K562 (cell line): Measurements from ENCODE around the gene WDR64. TPM values are rescaled to one million over a fixed set of nuclear protein-coding genes. Genes with fewer than 3 reads are reported as not detected.

Experiments
- ATAC-seq: fragments of 200-7000 bp; cut with Tn5 transposase; 3 replicates; pipeline ENCODE4 v1.9.1; 2020; ENCODE audit warnings: moderate library complexity
- BruUV-seq: library from RNA; stranded (reverse); fragments of 400-500 nt; replicated peaks from 2 replicates; lab custom pipeline; 2021; lab: Mats Ljungman, UMichigan
- CTCF ChIA-PET: fragments of 300-600 bp; formaldehyde crosslinking; extraction: SDS; loops from one replicate; lab custom pipeline; 2021; ENCODE audit warnings: low intra/inter-chr PET ratio; lab: Yijun Ruan, JAX
- POLR2A ChIA-PET: fragments of 300-600, 350-650 bp; sonication (Branson Sonifier 250); formaldehyde crosslinking; extraction: SDS; loops from one replicate; lab custom pipeline; 2021; ENCODE audit warnings: antibody characterized with exemption, inconsistent platforms; lab: Yijun Ruan, JAX
- DNase-seq, 4 experiments: peaks; one replicate each; pipeline versions ENCODE4 v3.0.0 to v3.0.0-alpha.2; 2011 to 2018; ENCODE audit warnings: low spot score in 3 of 4, mixed read lengths in 3 of 4; ENCODE audit errors: extremely low read depth in 1 of 4
- FAIRE-seq: peaks from 2 replicates; lab custom pipeline; 2011; peaks lifted over from hg19 to GRCh38; lab: Jason Lieb, UNC
- H2AFZ ChIP-seq: 2 replicates; pipeline ENCODE4 v1.6.0; 2011; ENCODE audit warnings: low read depth, low read length, control low read depth, inconsistent platforms
- H3K27ac ChIP-seq: fragments of 200-600 bp; 3 replicates; pipeline ENCODE4 v1.8.0; 2011; ENCODE audit warnings: low read depth, mild to moderate bottlenecking, control low read depth, inconsistent platforms, low read length, moderate library complexity, mixed read lengths; ENCODE audit errors: extremely low read depth
- H3K27me3 ChIP-seq, 2 experiments: fragments of 300-600 bp in 1 of 2; 2 replicates in 1 of 2; 3 replicates in 1 of 2; pipeline versions ENCODE4 v1.6.0 to v1.8.0; 2011; ENCODE audit warnings: inconsistent platforms in 2 of 2, low read length in 2 of 2, mild to moderate bottlenecking in 1 of 2, mixed read lengths in 1 of 2, moderate library complexity in 1 of 2; ENCODE audit not compliant: control insufficient read depth in 2 of 2, insufficient read depth in 2 of 2
- H3K36me3 ChIP-seq: fragments of 300-600 bp; 3 replicates; pipeline ENCODE4 v1.8.0; 2011; ENCODE audit warnings: mild to moderate bottlenecking, low read length, inconsistent platforms; ENCODE audit not compliant: control insufficient read depth, insufficient read depth
- H3K4me1 ChIP-seq, 2 experiments: fragments of 200-600 bp in 1 of 2; replicated peaks in 1 of 2; 2 replicates in 1 of 2; 3 replicates in 1 of 2; pipeline versions ENCODE4 v1.5.1 to v1.8.0; 2011; ENCODE audit warnings: inconsistent platforms in 2 of 2, low read length in 2 of 2, mild to moderate bottlenecking in 1 of 2, mixed read lengths in 1 of 2, moderate library complexity in 1 of 2; ENCODE audit not compliant: control insufficient read depth in 2 of 2, insufficient read depth in 2 of 2
- H3K4me2 ChIP-seq: 2 replicates; pipeline ENCODE4 v1.6.1; 2011; ENCODE audit warnings: low read length, control low read depth, inconsistent platforms, mixed read lengths; ENCODE audit not compliant: insufficient read depth
- H3K4me3 ChIP-seq: fragments of 200-600 bp; sonication (generic), shearing (Covaris generic); 2 replicates; pipeline ENCODE4 v1.5.1; 2016; ENCODE audit warnings: control low read depth, inconsistent platforms
- H3K79me2 ChIP-seq: fragments of 200-600 bp; 3 replicates; pipeline ENCODE4 v1.8.0; 2011; ENCODE audit warnings: low read length, inconsistent platforms; ENCODE audit not compliant: control insufficient read depth, insufficient read depth
- H3K9ac ChIP-seq, 2 experiments: 2 replicates each; pipeline versions ENCODE4 v1.6.0 to v1.6.1; 2011; ENCODE audit warnings: low read depth in 2 of 2, low read length in 2 of 2, control low read depth in 1 of 2, inconsistent platforms in 1 of 2, mild to moderate bottlenecking in 1 of 2, mixed read lengths in 1 of 2; ENCODE audit not compliant: insufficient read depth in 1 of 2
- H3K9me1 ChIP-seq: one replicate; pipeline ENCODE4 v1.6.0; 2011; ENCODE audit warnings: inconsistent platforms, mild to moderate bottlenecking, low read length, moderate library complexity; ENCODE audit not compliant: control insufficient read depth, insufficient read depth
- H3K9me3 ChIP-seq: replicated peaks from 2 replicates; pipeline ENCODE4 v1.5.1; 2011; ENCODE audit warnings: low read depth, low read length, inconsistent platforms; ENCODE audit not compliant: control insufficient read depth, insufficient read depth
- H4K20me1 ChIP-seq: replicated peaks from 2 replicates; pipeline ENCODE4 v1.6.1; 2011; ENCODE audit warnings: low read length, inconsistent platforms, mixed read lengths; ENCODE audit not compliant: control insufficient read depth, insufficient read depth
- CBFA2T3 ChIP-seq: fragments of 450-650 bp; IDR thresholded peaks from 2 replicates; pipeline ENCODE4 v1.6.1; 2017
- CBX3 ChIP-seq, 2 experiments: IDR thresholded peaks; 1 replicate in 1 of 2; 2 replicates in 1 of 2; pipeline ENCODE4 v1.6.1; 2012; ENCODE audit warnings: inconsistent platforms in 2 of 2, low read length in 2 of 2, borderline replicate concordance in 1 of 2, control low read depth in 1 of 2
- CCNT2 ChIP-seq: IDR thresholded peaks from 2 replicates; pipeline ENCODE4 v1.6.1; 2011; ENCODE audit warnings: borderline replicate concordance, low read depth, mild to moderate bottlenecking, moderate library complexity, mixed read lengths, low read length; ENCODE audit not compliant: insufficient read length; ENCODE audit errors: extremely low read depth
- DEAF1 ChIP-seq: fragments of 450-650 bp; formaldehyde crosslinking; IDR thresholded peaks from 2 replicates; pipeline ENCODE4 v1.4.0; 2020; ENCODE audit warnings: mild to moderate bottlenecking, moderate library complexity
- DPF2 ChIP-seq: fragments of 450-650 bp; IDR thresholded peaks from 2 replicates; pipeline ENCODE4 v1.6.1; 2016
- EP300 ChIP-seq: IDR thresholded peaks from 2 replicates; pipeline ENCODE4 v1.6.1; 2012; ENCODE audit warnings: low read length, improper control_type of control experiment
- GMEB1 ChIP-seq: fragments of 250-450 bp; sonication (Bioruptor Pico); IDR thresholded peaks from 2 replicates; pipeline ENCODE4 v1.4.0; 2020; ENCODE audit warnings: mild to moderate bottlenecking
- HDAC1 ChIP-seq, 2 experiments: fragments of 450-650 bp; IDR thresholded peaks; 2 replicates each; pipeline ENCODE4 v1.6.1; 2016 to 2017; ENCODE audit warnings: inconsistent platforms in 1 of 2, mild to moderate bottlenecking in 1 of 2, moderate library complexity in 1 of 2
- LEF1 ChIP-seq: fragments of 450-650 bp; IDR thresholded peaks from 2 replicates; pipeline ENCODE4 v1.6.1; 2016; ENCODE audit warnings: mild to moderate bottlenecking
- MAFK ChIP-seq: IDR thresholded peaks from 2 replicates; pipeline ENCODE4 v1.6.1; 2011; ENCODE audit warnings: low read length, improper control_type of control experiment
- NFE2 ChIP-seq: IDR thresholded peaks from 2 replicates; pipeline ENCODE4 v1.6.1; 2014; ENCODE audit warnings: antibody characterized with exemption, low read depth
- NFIC ChIP-seq: fragments of 450-650 bp; IDR thresholded peaks from 2 replicates; pipeline ENCODE4 v1.6.1; 2017; ENCODE audit warnings: mild to moderate bottlenecking, inconsistent platforms
- SMARCA4 ChIP-seq: fragments of 450-650 bp; IDR thresholded peaks from 2 replicates; pipeline ENCODE4 v1.6.1; 2016
- SMARCB1 ChIP-seq: IDR thresholded peaks from 2 replicates; pipeline ENCODE4 v1.6.1; 2011; ENCODE audit warnings: improper control_type of control experiment, low read depth; ENCODE audit not compliant: insufficient read length
- SMARCE1 ChIP-seq: fragments of 450-650 bp; IDR thresholded peaks from 2 replicates; pipeline ENCODE4 v1.7.1; 2016; ENCODE audit warnings: mild to moderate bottlenecking
- TAL1 ChIP-seq: fragments of 450-650 bp; IDR thresholded peaks from 2 replicates; pipeline ENCODE4 v1.6.1; 2016; ENCODE audit warnings: mild to moderate bottlenecking
- USF1 ChIP-seq: sonication (generic); formaldehyde crosslinking; IDR thresholded peaks from 2 replicates; pipeline ENCODE4 v1.9.0; 2022; ENCODE audit warnings: mild to moderate bottlenecking, missing genetic modification reagents
- ZC3H4 ChIP-seq: sonication (generic); formaldehyde crosslinking; IDR thresholded peaks from 2 replicates; pipeline ENCODE4 v1.9.0; 2021; ENCODE audit warnings: missing genetic modification reagents, borderline replicate concordance
- ZEB2 ChIP-seq: fragments of 450-650 bp; IDR thresholded peaks from 2 replicates; pipeline ENCODE4 v1.6.1; 2016
- ZFP1 ChIP-seq: fragments of 450-650 bp; formaldehyde crosslinking; IDR thresholded peaks from 2 replicates; pipeline ENCODE4 v1.4.0; 2020; ENCODE audit warnings: mild to moderate bottlenecking, mixed read lengths
- ZNF232 ChIP-seq: sonication (generic); formaldehyde crosslinking; IDR thresholded peaks from 2 replicates; pipeline ENCODE4 v1.8.0; 2022; ENCODE audit warnings: mild to moderate bottlenecking, missing genetic modification reagents
- whole genome bisulfite sequencing: fragments of 100-300 bp; shearing (Covaris generic); methylation state at CpG from one replicate; pipeline ENCODE4 v1.1.6; 2016; ENCODE audit warnings: low coverage, mixed read lengths; ENCODE audit not compliant: insufficient coverage; ENCODE audit errors: missing lambda C conversion rate; 5-methylcytosine and 5-hydroxymethylcytosine counted together
- in situ Hi-C: fragments of 300-500 bp; cut with MboI; formaldehyde crosslinking; loops from 4 replicates; pipeline ENCODE4 v1.15.0; 2018; ENCODE audit warnings: inconsistent platforms, mixed read lengths
- intact Hi-C: fragments of 100-400 bp; cut with micrococcal nuclease; formaldehyde crosslinking; loops from 2 replicates; pipeline ENCODE4 v1.14.2; 2022
- polyA plus RNA-seq, 8 experiments: library from polyadenylated mRNA; depleted of rRNA in 4 of 8; stranded (reverse) in 5 of 8; unstranded in 3 of 8; fragments of >200 nt; fragmentation: Nextera tagmentation in 2 of 8; fragmentation: Illumina TruSeq in 1 of 8; extraction: Ambion mirVana in 2 of 8; extraction: Trizol in 1 of 8; gene quantifications; 2 replicates each; pipeline versions ENCODE4 v1.2.1 to v1.2.3, GENCODE V29; 2011 to 2014; ENCODE audit warnings: inconsistent platforms in 1 of 8, missing spikeins in 1 of 8
- total RNA-seq, 7 experiments: library from RNA; depleted of rRNA in 6 of 7; stranded (reverse); fragments of >200 nt in 6 of 7; fragmentation: Illumina TruSeq in 2 of 7; extraction: Trizol in 2 of 7; gene quantifications; 2 replicates each; pipeline versions ENCODE4 v1.2.1 to v1.2.3, GENCODE V29; 2011 to 2021; ENCODE audit warnings: low replicate concordance in 1 of 7

The WDR64 gene
- total and polyA plus RNA-seq, 9 of the 15 experiments (the other 6 are each of a cell fraction or from before 2014, with no cell fraction given), result 0.06 to 0.29 (median 0.19) TPM; not detected in 5

DNA sequence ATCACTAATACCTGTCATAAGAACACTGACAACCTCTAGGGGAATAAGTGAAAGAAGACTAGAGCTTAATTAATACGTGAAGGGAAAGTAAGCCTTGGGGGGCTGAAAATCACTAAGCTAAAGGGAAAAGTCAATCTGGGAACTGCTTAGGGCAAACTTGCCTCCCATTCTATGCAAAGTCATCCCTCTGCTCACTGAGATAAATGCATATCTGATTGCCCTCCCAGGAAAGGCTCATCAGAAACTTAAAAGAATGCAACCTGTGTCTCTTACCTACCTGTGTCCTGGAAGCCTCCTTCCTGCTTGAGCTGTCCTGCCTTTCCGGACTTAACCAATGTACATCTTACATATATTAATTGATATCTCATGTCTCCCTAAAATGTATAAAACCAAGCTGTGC is 81.8 kb downstream of the WDR64 start:
- Histone ChIP-seq H2AFZ (0 out of 2 replicates have a peak overlapping the region, but pooled peaks have one; percentile 5), H3K27ac (no peak overlapping the region), H3K27me3 (no peaks in the 10 kb centered on the region), H3K36me3 (no peaks in the 10 kb centered on the region), H3K9me1 (no peaks in the 10 kb centered on the region), H3K4me2 (0 out of 2 replicates have a peak overlapping the region, but pooled peaks have one; percentile 35), H3K9ac (0 out of 4 replicates have a peak overlapping the region, but pooled peaks of 1 of the 2 experiments have one; percentile 10), H3K4me1 (peaks cover 11 to 24% of the 10 kb centered on the region in 2 experiments; a peak in 4 of 5 replicates), H4K20me1 (no peaks in the 10 kb centered on the region), H3K4me3 (no peak overlapping the region), H3K9me3 (no peaks in the 10 kb centered on the region), H3K79me2 (no peaks in the 10 kb centered on the region)
- DNase-seq, result peak in 1 of 4 experiments; percentile 38
- FAIRE-seq, result peak; percentile 35
- ATAC-seq, result peak; percentile 4; the same call in 1 of the 3 replicates
- in situ Hi-C loops, result no loop called here
- POLR2A ChIA-PET, result interaction anchor here (0.6 to 2.2 kb wide), 3 partner anchors 9 to 419 kb away, joined by 3 to 9 read pairs (median 4); no protein-coding TSS in a partner anchor
- CTCF ChIA-PET, result no interaction called here
- no TSS peak for BruUV-seq
- WGBS, result 5% methylated on average over 2 of the region's 2 CpGs
- intact Hi-C loops, result no loop called here
- no peak for TF ChIP-seq CBX3 (IDR thresholded peaks at IDR 0.05; ENCODE audit: borderline replicate concordance in 1 of 2, low read length in 2 of 2)
- TF ChIP-seq LEF1, result 0 out of 2 replicates have a peak, but pooled peaks have one; percentile 45
- TF ChIP-seq DEAF1 (CRISPR knock-in tag), result no peak
- TF ChIP-seq NFIC, result peak; percentile 29; the same call in 1 of the 2 replicates
- TF ChIP-seq MAFK, result peak; percentile 51; the same call in 1 of the 2 replicates
- TF ChIP-seq HDAC1 (IDR thresholded peaks at IDR 0.05), result peak in 1 of 2 experiments; percentile 70; a peak in 1 of 4 replicates
- TF ChIP-seq USF1 (CRISPR knock-in tag), result no peak
- peak; percentile 91 for TF ChIP-seq SMARCE1
- TF ChIP-seq ZNF232 (CRISPR knock-in tag), result no peak
- no peak for TF ChIP-seq ZFP1 (CRISPR knock-in tag)
- TF ChIP-seq NFE2, result peak; percentile 93
- TF ChIP-seq CBFA2T3, result peak; percentile 86
- no peak for TF ChIP-seq SMARCB1
- peak; percentile 39 for TF ChIP-seq CCNT2
- TF ChIP-seq TAL1, result peak; percentile 82
- no peak for TF ChIP-seq ZC3H4 (CRISPR knock-in tag)
- peak; percentile 76 for TF ChIP-seq EP300
- TF ChIP-seq GMEB1, result no peak
- peak; percentile 93 for TF ChIP-seq ZEB2
- TF ChIP-seq DPF2, result peak; percentile 96
- TF ChIP-seq SMARCA4, result peak; percentile 91
